HS-5 (cell line): ENCODE measurements around the gene CACNA1B.
"Not testable (repeated sequence)": the region's sequence is repeated elsewhere in the genome, so short reads cannot be mapped to it uniquely, and the experiment has no call there.

Experiments used
- DNase-seq: peaks from one replicate; pipeline ENCODE4 v3.0.0-alpha.2; 2012; ENCODE audit warnings: low read depth

CACNA1B gene

GRCh38 chr9:137889966-137890365 lies 12.4 kb downstream of the CACNA1B start:
- DNase-seq: not testable (repeated sequence)

- not testable (repeated sequence) for DNase-seq
These were observed 13.4 kb downstream of the CACNA1B start for GRCh38 chr9:137890768-137891587.

DNA sequence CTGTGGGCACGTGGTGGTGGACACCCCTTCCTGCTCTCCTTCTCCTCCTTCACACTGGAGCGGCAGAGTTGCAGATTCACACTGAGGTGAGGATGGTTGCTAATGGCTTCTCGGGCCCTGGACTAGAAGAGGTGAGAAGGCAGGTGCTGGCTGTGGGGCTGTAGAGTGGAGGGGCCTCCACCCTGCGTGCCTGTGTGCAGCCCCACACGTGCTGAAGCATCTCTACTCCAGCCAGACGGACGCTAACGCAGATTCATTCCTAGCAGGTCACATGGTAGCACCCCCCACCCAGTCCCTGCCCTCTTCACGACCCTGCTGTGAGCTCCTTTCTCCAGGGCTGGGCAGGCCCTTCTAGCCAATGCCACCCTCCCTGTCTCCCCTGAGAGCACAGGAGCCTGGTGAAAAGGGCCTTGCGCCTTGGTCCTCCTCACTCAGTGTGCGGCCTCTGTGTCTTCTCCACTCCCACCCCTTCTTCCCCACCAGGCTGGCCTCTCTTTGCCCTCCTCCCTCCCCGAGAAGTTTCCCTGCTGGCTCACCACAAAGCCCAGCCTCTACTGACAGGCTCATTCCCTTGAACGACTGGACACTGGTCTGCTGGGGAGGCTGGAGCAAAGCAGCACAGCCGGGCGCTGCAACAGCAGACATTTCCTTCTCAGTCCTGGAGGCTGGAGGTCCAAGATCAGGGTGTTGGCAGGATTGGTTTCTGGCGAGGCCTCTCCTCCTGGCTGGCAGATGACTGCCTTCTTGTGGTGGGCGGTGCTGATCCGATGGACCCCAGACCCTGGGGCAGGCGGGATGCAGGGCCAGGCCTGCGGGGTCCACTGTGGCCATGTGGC lies 14.2 kb downstream of the CACNA1B start:
- no peak for DNase-seq

GRCh38 chr9:137892424-137893191 lies 15.0 kb downstream of the CACNA1B start:
- DNase-seq: no peak

DNA sequence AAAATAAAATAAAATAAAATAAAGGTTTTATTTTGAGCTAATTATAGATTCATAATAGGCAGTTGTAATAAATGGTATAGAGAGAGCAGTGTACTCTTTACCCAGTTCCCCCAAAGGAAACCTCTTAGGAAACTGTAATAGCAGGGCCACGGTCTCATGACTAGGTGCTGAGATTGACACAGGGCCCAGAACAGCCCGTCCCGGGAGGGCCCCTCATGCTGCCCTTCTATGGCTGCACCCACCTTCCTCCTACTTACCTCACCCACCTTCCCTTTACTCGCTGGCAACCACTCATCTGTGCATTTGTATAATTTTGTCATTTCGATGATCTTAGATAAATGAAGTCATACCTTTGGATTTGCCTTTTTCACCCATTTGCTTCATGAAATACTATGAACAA lies 16.1 kb downstream of the CACNA1B start:
- DNase-seq: no peak

GRCh38 chr9:137899551-137900360 lies 22.2 kb downstream of the CACNA1B start:
- no peak for DNase-seq

DNA sequence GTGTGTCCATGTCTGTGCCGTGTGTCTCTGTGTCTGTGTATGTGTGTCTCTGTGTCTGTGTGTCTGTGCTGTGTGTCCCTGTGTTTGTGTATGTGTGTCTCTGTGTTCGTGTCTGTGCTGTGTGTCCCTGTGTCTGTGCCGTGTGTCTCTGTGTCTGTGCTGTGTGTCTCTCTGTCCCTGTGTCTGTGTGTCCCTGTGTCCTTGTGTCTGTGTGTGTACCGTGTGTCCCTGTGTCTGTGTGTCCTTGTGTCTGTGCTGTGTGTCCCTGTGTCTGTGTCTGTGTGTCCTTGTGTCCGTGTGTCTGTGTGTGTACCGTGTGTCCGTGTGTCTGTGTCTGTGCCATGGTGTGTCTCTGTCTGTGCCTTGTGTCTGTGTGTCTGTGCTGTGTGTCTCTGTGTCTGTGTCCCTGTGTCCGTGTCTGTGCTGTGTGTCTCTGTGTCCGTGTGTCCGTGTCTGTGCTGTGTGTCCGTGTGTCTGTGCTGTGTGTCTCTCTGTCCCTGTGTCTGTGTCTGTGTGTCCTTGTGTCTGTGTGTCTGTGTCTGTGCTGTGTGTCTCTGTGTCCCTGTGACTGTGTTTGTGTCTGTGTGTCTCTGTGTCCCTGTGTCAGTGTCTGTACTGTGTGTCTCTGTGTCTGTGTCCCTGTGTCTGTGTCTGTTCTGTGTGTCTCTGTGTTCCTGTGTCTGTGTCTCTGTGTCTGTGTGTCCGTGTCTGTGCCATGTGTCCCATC lies 23.2 kb downstream of the CACNA1B start:
- no peak for DNase-seq

DNA sequence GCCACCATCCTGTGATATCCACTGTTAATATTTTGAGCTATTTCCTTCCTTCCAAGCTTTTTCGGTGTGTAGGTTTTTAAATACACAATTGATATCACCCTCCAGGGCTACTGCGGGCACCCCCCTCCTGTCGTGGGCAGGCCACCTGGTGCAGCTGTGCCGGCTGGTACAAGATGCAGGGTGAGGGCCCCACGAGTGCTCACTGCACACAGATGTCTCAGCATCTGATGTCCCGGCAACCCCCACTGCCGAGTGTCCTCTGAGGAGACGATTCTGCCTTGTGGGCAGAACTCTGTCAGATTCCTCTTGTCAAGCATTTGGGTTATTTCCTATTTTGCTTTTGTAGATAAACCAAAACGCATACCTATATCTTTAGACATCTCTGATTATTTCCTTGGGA lies 25.1 kb downstream of the CACNA1B start:
- no peak for DNase-seq

DNA sequence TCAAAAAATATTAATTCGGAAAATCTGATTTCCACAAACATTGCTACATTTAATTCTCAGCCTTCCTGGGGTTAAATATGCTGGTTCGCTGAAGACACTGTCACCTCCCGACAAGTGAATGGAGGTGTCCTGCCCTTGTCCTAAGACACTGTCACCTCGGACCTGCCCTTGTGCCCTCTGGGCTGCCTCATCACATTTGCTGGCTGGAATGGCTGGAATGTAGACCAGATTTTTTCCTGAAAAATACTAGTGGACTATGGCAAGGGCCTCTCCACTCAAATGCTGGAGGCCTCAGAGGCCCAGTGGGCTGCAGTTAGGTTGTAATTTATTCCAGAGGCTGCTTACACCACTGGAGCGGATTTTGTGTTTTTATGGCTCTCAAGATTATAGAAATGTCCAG lies 28.2 kb downstream of the CACNA1B start:
- no peak for DNase-seq

DNA sequence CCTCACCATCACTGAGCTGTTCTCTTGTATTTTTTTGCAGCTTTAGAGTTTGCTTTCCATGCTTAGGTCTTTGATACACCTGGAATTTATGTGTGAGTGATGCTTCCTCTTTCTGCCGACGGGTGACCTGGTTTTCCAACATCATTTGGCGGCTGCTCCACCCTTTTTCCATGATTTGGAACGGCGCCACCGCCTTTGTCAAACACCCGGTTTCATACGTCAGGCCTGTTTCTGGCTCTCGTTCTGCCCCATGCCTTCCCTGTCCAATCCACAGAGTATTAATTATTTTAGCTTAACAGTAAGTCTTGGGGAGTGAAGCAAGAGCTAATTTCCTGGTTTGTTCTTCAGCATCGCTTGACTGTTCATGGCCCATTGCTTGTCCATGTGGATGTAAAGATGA lies 30.2 kb downstream of the CACNA1B start:
- DNase-seq: no peak

DNA sequence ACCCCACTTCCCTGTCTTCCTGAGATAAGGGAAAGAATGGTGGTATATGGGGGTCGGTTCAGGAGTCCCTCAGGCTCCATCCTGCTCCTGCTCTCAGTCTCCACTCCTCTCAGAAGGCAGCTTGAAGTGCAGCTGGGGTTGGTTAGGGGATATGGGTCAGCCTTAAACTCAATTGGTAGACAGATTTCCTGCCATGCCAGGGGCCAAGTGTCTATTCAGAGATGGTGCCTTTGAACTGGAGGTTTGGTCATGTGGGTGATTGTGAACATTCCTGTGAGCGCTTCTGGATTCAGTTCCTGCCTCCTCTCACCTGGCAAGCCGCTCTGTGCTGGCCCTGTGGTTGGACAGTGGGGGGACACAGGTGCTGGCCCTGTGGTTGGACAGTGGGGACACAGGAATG lies 35.1 kb downstream of the CACNA1B start:
- DNase-seq: no peak

GRCh38 chr9:137913132-137913531 lies 35.5 kb downstream of the CACNA1B start:
- DNase-seq: no peak

DNA sequence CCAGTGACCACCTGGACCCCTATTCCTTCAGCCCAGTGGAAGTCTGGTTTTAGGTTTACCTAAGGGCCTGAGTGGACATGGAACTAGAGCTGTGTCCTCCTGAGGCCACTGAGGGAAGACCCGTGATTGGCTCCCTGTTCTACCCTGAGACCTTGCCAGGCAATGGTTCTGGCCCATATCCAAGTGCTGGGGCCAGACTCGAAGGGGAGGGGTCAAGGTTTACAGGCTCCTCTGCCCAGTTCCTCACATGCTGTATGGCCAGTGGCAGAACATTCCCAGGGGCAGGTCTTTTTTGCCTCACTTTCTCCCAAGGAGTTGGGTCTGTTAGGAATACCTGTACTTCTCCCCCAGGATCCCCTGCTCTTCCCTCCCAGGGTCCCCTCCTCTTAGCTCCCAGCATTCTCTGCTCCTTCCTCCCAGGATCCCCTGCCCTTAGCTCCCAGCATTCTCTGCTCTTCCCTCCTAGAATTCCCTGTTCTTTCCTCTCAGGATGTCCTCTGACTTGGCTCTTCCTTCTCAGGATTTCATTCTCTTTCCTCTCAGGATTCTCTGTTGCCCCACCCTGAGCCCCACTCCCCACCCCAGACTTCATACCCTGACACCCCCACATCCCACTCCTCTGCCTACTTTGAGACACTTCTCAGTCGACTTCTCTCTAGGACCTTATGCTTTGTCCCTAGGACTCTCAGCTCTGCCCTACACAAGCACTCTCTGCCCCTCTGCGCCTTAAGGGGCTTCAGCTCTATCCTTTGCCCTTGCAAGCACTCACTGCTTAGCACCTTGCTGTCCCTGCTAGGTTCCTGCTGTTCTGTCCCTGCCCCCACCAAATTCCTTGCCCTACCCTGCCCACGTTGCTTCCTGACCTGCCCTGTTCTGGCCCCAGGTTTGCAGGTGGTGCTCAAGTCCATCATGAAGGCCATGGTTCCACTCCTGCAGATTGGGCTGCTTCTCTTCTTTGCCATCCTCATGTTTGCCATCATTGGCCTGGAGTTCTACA lies 36.5 kb downstream of the CACNA1B start:
- no peak for DNase-seq

GRCh38 chr9:137916540-137916939 lies 39.0 kb downstream of the CACNA1B start:
- DNase-seq: no peak

- no peak for DNase-seq
These were observed 39.5 kb downstream of the CACNA1B start for GRCh38 chr9:137917116-137917515.

- DNase-seq: no peak
These were observed 40.2 kb downstream of the CACNA1B start for GRCh38 chr9:137917795-137918194.

DNA sequence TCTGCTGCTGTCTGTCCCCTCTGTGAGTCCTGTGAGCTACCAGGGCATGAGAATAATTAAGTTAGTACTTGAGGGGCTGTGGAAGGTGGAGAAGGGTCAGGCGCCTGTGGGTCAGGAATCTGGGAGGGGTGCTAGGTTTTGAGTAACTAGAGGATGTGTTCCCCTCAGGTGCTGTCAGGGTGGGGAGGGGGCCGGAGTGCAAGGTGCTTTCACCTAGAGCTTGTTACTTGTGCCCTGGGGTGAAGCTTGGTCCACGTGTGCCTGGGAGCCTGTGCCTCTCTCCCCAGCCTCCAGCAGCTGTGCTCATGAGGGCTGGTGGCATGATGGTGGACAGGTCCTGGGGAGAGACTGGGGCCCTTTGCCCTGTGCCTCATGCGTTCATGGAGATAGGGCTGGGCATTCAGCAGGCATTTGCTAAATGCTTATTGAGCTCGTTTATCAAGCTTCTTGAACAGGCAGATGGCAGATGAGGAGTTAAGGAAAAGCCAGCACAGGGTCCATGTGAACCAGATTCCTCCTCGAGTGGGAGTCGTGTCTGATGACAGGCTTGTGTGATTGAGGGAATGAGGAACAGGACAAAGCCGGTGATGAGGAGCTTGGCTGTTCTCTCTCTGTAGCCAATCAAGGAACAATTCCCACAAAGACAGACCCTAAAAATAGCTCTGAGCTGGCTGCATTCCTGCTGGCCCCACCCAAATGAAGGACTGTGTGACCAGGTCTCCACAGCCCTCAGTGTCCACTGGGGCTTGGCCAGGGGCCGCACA lies 40.9 kb downstream of the CACNA1B start:
- no peak for DNase-seq

DNA sequence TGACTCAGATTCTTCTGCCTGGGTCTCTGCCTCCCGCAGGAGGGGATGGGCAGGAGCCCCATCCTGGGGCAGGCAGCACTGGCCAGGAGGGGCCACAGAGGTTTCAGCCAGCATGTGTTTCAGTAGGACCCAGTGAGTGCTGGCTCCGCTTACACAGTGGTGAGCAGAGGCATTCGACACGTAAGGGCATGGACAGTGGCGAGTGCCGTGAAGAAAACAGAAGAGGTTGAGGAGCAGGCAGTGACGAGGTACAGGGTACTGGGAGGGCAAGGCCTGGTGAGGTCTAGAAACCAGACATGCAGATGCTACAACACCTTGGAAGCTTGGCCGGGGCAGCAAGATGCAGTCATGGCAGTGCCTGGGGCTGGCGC lies 41.5 kb downstream of the CACNA1B start:
- DNase-seq: no peak

DNA sequence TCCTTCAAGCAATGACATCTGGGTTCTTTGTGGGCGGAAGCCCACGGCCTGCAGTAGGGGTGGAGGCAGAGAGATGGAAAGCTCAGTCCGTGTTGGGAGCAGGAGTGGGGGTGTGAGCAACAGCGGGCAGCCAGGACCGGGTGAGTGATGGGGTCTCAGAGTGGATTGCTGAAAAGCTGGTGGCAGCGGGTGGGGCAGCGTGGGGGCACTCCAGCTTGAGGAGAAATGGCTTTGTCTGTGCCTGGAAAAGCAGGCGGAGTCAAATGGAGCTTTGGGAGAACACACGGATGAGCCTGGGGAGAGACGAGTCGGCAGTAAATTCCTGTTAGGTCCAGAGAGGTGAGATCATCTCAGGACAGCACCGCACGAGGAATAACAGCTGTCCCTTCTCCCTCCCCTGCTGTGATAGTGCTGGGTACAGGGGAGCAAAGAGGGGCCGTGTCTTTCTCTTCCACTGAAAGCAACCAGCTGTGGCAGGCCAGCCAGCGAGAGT lies 42.1 kb downstream of the CACNA1B start:
- DNase-seq: no peak
